Mesenchymal stem cell (in vitro differentiated cells and primary cell): ENCODE data around the gene MOSMO.

Source experiments
- DNase-seq: peaks from one replicate; pipeline ENCODE4 v3.0.0-alpha.2; 2013
- H2AFZ ChIP-seq: one replicate; pipeline ENCODE4 v1.6.1; 2013; ENCODE audit warnings: low read depth, mild to moderate bottlenecking, control low read depth, inconsistent platforms, low read length, moderate library complexity
- H2AK5ac ChIP-seq: 2 replicates; pipeline ENCODE4 v1.6.1; 2013; ENCODE audit warnings: low read length, moderate library complexity, mild to moderate bottlenecking, inconsistent platforms; ENCODE audit not compliant: severe bottlenecking
- H2BK120ac ChIP-seq: one replicate; pipeline ENCODE4 v1.6.1; 2013; ENCODE audit warnings: low read depth, mild to moderate bottlenecking, inconsistent platforms, low read length, moderate library complexity
- H2BK12ac ChIP-seq, 2 experiments: one replicate each; pipeline ENCODE4 v1.6.1; 2013; ENCODE audit warnings: inconsistent platforms in 2 of 2, low read length in 2 of 2, mild to moderate bottlenecking in 2 of 2, moderate library complexity in 2 of 2, control low read depth in 1 of 2
- H2BK15ac ChIP-seq: one replicate; pipeline ENCODE4 v1.6.1; 2013; ENCODE audit warnings: mild to moderate bottlenecking, low read depth, inconsistent platforms; ENCODE audit not compliant: poor library complexity, severe bottlenecking
- H2BK5ac ChIP-seq: 2 replicates; pipeline ENCODE4 v1.6.1; 2013; ENCODE audit warnings: low read depth, mild to moderate bottlenecking, low read length, control low read depth, inconsistent platforms; ENCODE audit not compliant: poor library complexity, severe bottlenecking
- H3K14ac ChIP-seq, 2 experiments: one replicate each; pipeline ENCODE4 v1.6.1; 2013; ENCODE audit warnings: inconsistent platforms in 2 of 2, low read length in 2 of 2, control low read depth in 1 of 2, mild to moderate bottlenecking in 1 of 2, moderate library complexity in 1 of 2
- H3K18ac ChIP-seq, 2 experiments: one replicate each; pipeline ENCODE4 v1.6.1; 2013; ENCODE audit warnings: inconsistent platforms in 2 of 2, low read length in 2 of 2, control low read depth in 1 of 2, low read depth in 1 of 2, mild to moderate bottlenecking in 1 of 2
- H3K23ac ChIP-seq, 2 experiments: one replicate each; pipeline ENCODE4 v1.6.1; 2013; ENCODE audit warnings: inconsistent platforms in 2 of 2, low read length in 2 of 2, mild to moderate bottlenecking in 2 of 2, moderate library complexity in 2 of 2, control low read depth in 1 of 2
- H3K27ac ChIP-seq: 2 replicates; pipeline ENCODE4 v1.5.1; 2013; ENCODE audit warnings: mild to moderate bottlenecking, moderate library complexity, low read length, control low read depth, inconsistent platforms; ENCODE audit not compliant: poor library complexity, severe bottlenecking
- H3K27me3 ChIP-seq, 2 experiments: 2 replicates each; pipeline versions ENCODE4 v1.6.1 to v1.7.0; 2013; ENCODE audit warnings: low read length in 2 of 2, mild to moderate bottlenecking in 2 of 2, moderate library complexity in 2 of 2, control low read depth in 1 of 2, inconsistent platforms in 1 of 2; ENCODE audit not compliant: control insufficient read depth in 1 of 2, insufficient read depth in 1 of 2
- H3K36me3 ChIP-seq, 2 experiments: 2 replicates each; pipeline versions ENCODE4 v1.6.1 to v1.7.0; 2013; ENCODE audit warnings: low read length in 2 of 2, control low read depth in 1 of 2, inconsistent platforms in 1 of 2, low read depth in 1 of 2, mild to moderate bottlenecking in 1 of 2; ENCODE audit not compliant: insufficient read depth in 2 of 2, control insufficient read depth in 1 of 2
- H3K4ac ChIP-seq, 2 experiments: one replicate each; pipeline ENCODE4 v1.6.1; 2013; ENCODE audit warnings: inconsistent platforms in 2 of 2, low read length in 2 of 2, mild to moderate bottlenecking in 2 of 2, moderate library complexity in 2 of 2, control low read depth in 1 of 2, low read depth in 1 of 2
- H3K4me1 ChIP-seq: 2 replicates; pipeline ENCODE4 v1.6.1; 2013; ENCODE audit warnings: low read depth, low read length, control low read depth; ENCODE audit not compliant: control insufficient read depth, insufficient read depth
- H3K4me2 ChIP-seq: 2 replicates; pipeline ENCODE4 v1.6.1; 2013; ENCODE audit warnings: low read length, mild to moderate bottlenecking, inconsistent platforms; ENCODE audit not compliant: poor library complexity, severe bottlenecking
- H3K4me3 ChIP-seq, 2 experiments: 2 replicates each; pipeline versions ENCODE4 v1.5.1 to v1.7.0; 2013; ENCODE audit warnings: low read length in 2 of 2, mild to moderate bottlenecking in 2 of 2, control low read depth in 1 of 2, low read depth in 1 of 2; ENCODE audit not compliant: insufficient read depth in 1 of 2
- H3K79me1 ChIP-seq: replicated peaks from 2 replicates; pipeline ENCODE4 v1.6.1; 2013; ENCODE audit warnings: mild to moderate bottlenecking, control low read depth, low read length, inconsistent platforms; ENCODE audit not compliant: poor library complexity, severe bottlenecking
- H3K9ac ChIP-seq: 2 replicates; pipeline ENCODE4 v1.7.0; 2013; ENCODE audit warnings: mild to moderate bottlenecking, low read length, moderate library complexity
- H3K9me3 ChIP-seq: 2 replicates; pipeline ENCODE4 v1.7.0; 2013; ENCODE audit warnings: mild to moderate bottlenecking, low read length; ENCODE audit not compliant: control insufficient read depth
- H4K8ac ChIP-seq: one replicate; pipeline ENCODE4 v1.6.1; 2013; ENCODE audit warnings: inconsistent platforms, mild to moderate bottlenecking, low read length, moderate library complexity
- H4K91ac ChIP-seq: one replicate; pipeline ENCODE4 v1.6.1; 2013; ENCODE audit warnings: mild to moderate bottlenecking, low read length, inconsistent platforms
- WGBS: methylation state at CpG from one replicate; pipeline ENCODE4 v1.1.7; 2013; ENCODE audit warnings: mixed read lengths; 5-methylcytosine and 5-hydroxymethylcytosine counted together

The MOSMO gene

DNA sequence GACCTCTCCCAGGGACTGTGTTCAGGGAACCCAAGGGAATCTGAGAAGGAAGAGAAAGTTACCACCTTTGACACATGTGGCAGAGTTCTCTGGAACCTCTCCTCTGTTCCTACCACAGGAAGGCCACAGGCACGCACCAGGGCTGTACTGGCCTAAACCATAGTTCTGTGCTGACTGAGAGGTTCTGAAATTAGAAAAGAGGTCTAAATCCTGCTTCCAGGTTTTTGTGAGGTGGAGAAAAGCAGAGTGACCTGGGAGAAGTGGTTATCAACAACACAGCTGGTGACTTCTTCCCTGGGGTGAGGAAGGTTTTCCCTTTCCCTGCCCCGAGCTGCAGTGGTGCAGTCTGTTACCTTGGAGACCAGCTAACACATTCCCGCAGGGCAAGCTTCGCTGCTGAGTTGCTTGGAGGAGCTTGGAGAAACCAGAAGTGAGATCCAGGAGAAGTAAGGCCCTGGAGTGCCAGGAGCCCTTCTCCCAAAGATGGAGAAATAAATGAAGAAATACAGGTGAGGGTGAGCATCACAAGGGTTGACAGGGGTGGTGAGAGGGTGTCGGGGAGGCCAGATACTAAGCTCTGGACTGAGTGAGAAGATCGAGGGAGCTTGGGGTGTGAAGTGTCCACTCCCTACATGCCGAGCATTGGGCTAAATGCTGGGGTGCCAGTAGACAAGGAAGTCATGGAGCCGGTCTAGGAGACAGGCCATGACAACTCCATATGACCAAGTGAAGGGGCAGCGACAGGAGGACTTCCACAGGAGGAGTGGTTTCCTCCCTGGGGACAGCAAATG, 84.4 kb downstream of the MOSMO start, which contains the start of gene VWA3A:
VWA3A (plus strand) TSS at position 399 of the 791 bp plus-strand sequence; CDS start at position 496, 97 bp downstream.
- Histone ChIP-seq H3K27me3 (peaks cover 5 to 11% of the 10 kb centered on the region in 2 experiments), H3K9me3 (no peaks in the 10 kb centered on the region), H3K4me2 (peak within 1 kb of the TSS; percentile 21), H2BK15ac (no peak within 1 kb of the TSS), H2BK120ac (no peak within 1 kb of the TSS), H4K91ac (no peak within 1 kb of the TSS), H3K4ac (no peak within 1 kb of the TSS), H3K14ac (no peak within 1 kb of the TSS), H2BK5ac (no peak within 1 kb of the TSS), H3K23ac (no peak within 1 kb of the TSS), H3K36me3 (peaks cover 0 to 3% of the 10 kb centered on the region in 2 experiments), H3K27ac (no peak within 1 kb of the TSS), H2BK12ac (no peak within 1 kb of the TSS), H3K18ac (no peak within 1 kb of the TSS), H3K4me1 (peaks cover 8% of the 10 kb centered on the region), H3K9ac (peak within 1 kb of the TSS; percentile 83), H3K79me1 (no peaks in the 10 kb centered on the region), H4K8ac (no peak within 1 kb of the TSS), H2AFZ (no peak within 1 kb of the TSS), H3K4me3 (no peak within 1 kb of the TSS), H2AK5ac (no peak within 1 kb of the TSS)
- peak; percentile 75 for DNase-seq
- WGBS, result 54% methylated on average over 9 of the region's 9 CpGs

DNA sequence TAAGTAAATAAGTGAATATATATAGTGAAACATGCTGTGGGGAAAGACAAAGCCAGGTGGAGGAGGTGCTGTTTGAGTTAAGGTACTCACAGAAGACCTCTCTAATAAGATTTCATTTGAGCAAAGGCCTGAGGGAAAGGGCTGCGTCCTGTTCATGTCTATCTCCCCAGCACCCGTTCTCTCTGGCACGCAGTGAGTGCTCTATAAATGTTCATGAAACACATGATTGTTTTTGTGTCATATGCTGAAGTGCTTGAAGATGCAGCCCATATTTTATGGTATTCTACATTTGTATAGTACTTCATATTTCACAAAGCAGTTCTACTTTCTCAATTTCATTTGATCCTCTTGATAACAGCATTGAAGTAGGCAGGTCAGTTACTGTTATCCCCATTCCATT, 85.4 kb downstream of the MOSMO start:
- Histone ChIP-seq H3K14ac (no peak overlapping the region), H3K4me1 (peaks cover 8% of the 10 kb centered on the region)
- no CpG with 5 or more reads among the region's 3 CpGs for WGBS

DNA sequence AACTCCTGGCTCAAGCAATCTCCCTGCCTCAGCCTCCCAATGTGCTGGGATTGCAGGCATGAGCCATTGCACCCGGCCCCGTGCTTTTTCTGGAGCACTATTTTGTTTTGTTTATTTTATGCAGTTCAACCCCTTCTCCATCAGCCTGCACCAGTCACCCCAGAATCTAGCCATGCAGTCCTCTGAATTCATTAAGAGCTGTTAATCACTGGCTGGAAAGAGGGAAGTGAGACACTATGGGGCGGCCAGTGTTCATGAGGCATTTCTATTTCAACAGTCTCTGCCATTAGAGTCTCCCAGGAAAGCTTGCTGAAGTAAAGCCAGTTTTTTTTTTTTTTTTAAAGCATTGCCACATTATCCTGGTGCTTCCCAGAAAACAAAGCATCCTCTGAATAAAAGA, 86.1 kb downstream of the MOSMO start:
- H3K9me3 ChIP-seq, result no peaks in the 10 kb centered on the region
- H2BK12ac ChIP-seq, result no peak overlapping the region
- H4K91ac ChIP-seq, result no peak overlapping the region
- no peak overlapping the region for H2AK5ac ChIP-seq
- no peak overlapping the region for H3K4me2 ChIP-seq
- H3K23ac ChIP-seq, result no peak overlapping the region
- no peak overlapping the region for H3K4ac ChIP-seq
- H4K8ac ChIP-seq, result no peak overlapping the region
- H3K14ac ChIP-seq, result no peak overlapping the region
- no peaks in the 10 kb centered on the region for H3K36me3 ChIP-seq
- H3K27ac ChIP-seq, result no peak overlapping the region
- no peak overlapping the region for H3K18ac ChIP-seq
- DNase-seq, result no peak
- H2AFZ ChIP-seq, result no peak overlapping the region
- H3K4me3 ChIP-seq, result no peak overlapping the region
- no peak overlapping the region for H2BK15ac ChIP-seq
- peaks cover 11 to 14% of the 10 kb centered on the region in 2 experiments for H3K27me3 ChIP-seq
- no peak overlapping the region for H2BK120ac ChIP-seq
- H3K4me1 ChIP-seq, result peaks cover 8% of the 10 kb centered on the region
- no peaks in the 10 kb centered on the region for H3K79me1 ChIP-seq
- no peak overlapping the region for H2BK5ac ChIP-seq
- 100% methylated on average over 1 of the region's 3 CpGs for WGBS
- H3K9ac ChIP-seq, result no peak overlapping the region

More for the DNA sequence above, 85.4 kb downstream of the MOSMO start:
- H2AFZ ChIP-seq, result no peak overlapping the region
- H2BK12ac ChIP-seq, result no peak overlapping the region
- H2BK15ac ChIP-seq, result no peak overlapping the region
- H3K9me3 ChIP-seq, result no peaks in the 10 kb centered on the region
- no peak overlapping the region for H3K4me2 ChIP-seq
- no peak overlapping the region for H2AK5ac ChIP-seq
- H3K4ac ChIP-seq, result no peak overlapping the region
- no peaks in the 10 kb centered on the region for H3K79me1 ChIP-seq
- no peaks in the 10 kb centered on the region for H3K36me3 ChIP-seq
- H3K9ac ChIP-seq, result no peak overlapping the region
- H3K4me3 ChIP-seq, result no peak overlapping the region
- H2BK120ac ChIP-seq, result no peak overlapping the region
- H2BK5ac ChIP-seq, result no peak overlapping the region
- H3K23ac ChIP-seq, result no peak overlapping the region
- no peak overlapping the region for H4K8ac ChIP-seq
- H3K18ac ChIP-seq, result no peak overlapping the region
- no peak for DNase-seq
- no peak overlapping the region for H3K27ac ChIP-seq
- no peak overlapping the region for H4K91ac ChIP-seq
- H3K27me3 ChIP-seq, result peaks cover 11 to 14% of the 10 kb centered on the region in 2 experiments

DNA sequence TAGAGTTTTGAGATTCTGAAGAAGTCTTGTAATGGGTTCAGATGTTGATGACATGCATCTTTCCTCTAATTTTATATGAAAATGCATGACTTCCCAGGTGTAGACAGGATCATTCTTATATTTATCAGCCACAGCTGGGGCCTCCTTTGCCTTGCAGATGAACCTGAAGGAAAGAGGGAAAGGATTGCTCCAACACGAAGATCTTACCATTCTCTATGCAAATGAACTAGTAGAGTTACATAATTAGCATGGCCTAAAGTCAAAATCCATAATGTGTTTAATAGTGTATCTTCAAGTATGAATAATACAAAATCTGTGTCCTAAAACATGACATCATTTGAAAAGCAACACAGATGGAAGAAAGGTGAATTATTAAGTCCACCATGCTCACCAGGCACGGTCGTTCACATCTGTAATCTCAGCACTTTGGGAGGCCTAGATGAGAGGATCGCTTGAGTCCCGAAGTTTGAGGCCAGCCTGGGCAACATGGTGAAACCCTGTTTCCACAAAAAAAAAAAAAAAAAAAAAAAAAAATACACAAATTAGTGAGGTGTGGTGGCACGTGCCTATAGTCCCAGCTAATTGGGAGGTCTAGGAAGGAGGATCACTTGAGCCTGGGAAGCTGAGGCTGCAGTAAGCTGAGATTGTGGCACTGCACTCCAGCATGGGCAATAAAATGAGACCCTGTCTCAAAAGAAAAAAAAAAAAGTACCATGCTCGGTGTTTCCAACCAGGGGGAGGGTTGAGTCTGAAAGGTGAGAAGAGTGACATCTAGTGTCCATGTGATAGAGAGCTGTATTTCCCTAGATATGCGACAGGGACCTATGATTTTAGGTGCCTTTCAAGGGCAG, 90.7 kb downstream of the MOSMO start:
- Histone ChIP-seq H3K18ac (no peak overlapping the region), H3K36me3 (no peaks in the 10 kb centered on the region), H3K9me3 (no peaks in the 10 kb centered on the region), H3K27ac (no peak overlapping the region), H3K4ac (no peak overlapping the region), H3K14ac (no peak overlapping the region), H4K8ac (no peak overlapping the region), H3K4me3 (peak overlapping the region in 1 of 2 experiments; percentile 36), H2AFZ (no peak overlapping the region), H3K9ac (peak overlapping the region; percentile 44), H4K91ac (no peak overlapping the region), H2BK5ac (no peak overlapping the region), H3K79me1 (no peaks in the 10 kb centered on the region), H3K4me1 (no peaks in the 10 kb centered on the region), H2BK120ac (no peak overlapping the region), H3K4me2 (peak overlapping the region; percentile 56), H3K27me3 (peaks cover 14 to 16% of the 10 kb centered on the region in 2 experiments), H2AK5ac (no peak overlapping the region), H3K23ac (no peak overlapping the region), H2BK15ac (no peak overlapping the region), H2BK12ac (no peak overlapping the region)
- WGBS, result 48% methylated on average over 5 of the region's 8 CpGs
- peak; percentile 64 for DNase-seq
